ENCODE data around the gene ACSF3.

The ACSF3 gene

DNA sequence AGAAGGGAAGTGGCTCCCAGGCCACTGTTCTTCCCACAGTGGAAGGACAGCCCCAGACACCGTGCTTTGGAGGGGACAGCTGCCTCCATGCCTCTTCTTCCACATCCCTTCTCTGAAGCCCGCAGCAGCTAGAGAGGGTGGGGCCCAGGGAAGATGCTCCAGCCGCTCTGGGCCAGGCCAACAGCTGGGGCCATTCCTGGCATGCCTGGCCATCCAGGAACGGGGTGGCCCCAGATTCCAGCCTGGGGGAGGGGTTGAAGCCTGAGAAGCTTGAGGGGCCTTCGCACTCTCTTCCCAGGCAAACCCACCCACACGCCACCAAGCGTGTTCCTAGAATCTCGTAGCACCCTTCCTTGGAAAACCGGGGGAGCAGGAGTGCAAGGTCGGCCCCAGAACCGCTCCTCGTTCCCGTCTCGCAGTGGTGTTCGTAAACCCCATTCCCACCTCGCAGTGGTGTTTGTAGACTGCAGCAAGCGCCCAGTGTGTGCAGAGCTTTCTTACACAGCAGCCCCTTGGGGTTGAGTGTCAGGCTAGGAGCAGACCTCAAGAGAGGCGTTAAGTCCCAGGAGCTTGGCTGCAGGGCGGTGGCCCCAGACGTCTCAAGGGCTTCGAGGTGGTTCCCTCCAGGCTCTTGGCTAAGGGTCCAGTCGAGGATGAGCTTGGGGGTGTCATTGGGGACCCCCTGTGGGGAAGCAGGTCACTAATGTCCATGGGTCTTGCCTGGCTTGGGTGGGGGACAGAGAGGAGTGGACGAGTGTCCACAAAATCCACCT lies 80.6 kb downstream of the ACSF3 start:
- Histone ChIP-seq H3K4me3 (no peak overlapping the region), H3K9me3 (ENCODE audit: low read depth, low read length) (no peaks in the 10 kb centered on the region)

DNA sequence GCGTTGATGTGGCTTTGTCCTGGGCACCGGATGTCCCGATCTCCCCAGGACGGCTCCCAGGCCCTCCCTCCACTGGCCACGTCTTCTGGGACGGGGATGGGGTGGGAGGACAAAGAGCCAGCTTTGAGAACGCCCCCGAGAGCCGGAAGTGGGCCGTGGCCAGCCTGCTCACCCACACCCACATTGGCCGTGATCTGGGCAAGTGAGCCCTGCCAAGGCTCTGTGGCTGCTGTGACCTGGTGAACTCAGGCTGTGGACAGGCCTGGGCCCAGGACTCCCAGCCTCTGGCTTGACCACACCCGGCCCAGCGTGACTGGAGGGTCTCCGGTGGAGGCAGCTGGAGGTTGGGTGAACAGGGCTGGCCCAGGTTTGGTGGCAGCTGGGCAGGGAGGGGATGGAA lies 81.2 kb downstream of the ACSF3 start:
- Histone ChIP-seq H3K9ac (ENCODE audit: insufficient read length) (no peak overlapping the region), H3K36me3 (ENCODE audit: insufficient read depth, low read length) (no peaks in the 10 kb centered on the region), H3K9me3 (ENCODE audit: low read depth, low read length) (no peaks in the 10 kb centered on the region), H3K27ac (no peak overlapping the region), H3K4me3 (no peak overlapping the region)
- DNase-seq (ENCODE audit: low read depth, low spot score), result no peak
- no peak for TF ChIP-seq FOXP2 (optimal IDR thresholded peaks at IDR 0.05; ENCODE audit: control extremely low read depth, extremely low read length, insufficient read depth)
- no peak for TF ChIP-seq EZH2 (IDR thresholded peaks at IDR 0.05)
- no peak for TF ChIP-seq POLR2AphosphoS5 (IDR thresholded peaks at IDR 0.05; ENCODE audit: borderline replicate concordance, low read depth, low read length)

More for the DNA sequence above, 80.6 kb downstream of the ACSF3 start:
- no peak for DNase-seq (ENCODE audit: low read depth, low spot score)
- Histone ChIP-seq H3K27ac (no peak overlapping the region), H3K36me3 (ENCODE audit: insufficient read depth, low read length) (no peaks in the 10 kb centered on the region), H3K9ac (ENCODE audit: insufficient read length) (no peak overlapping the region)
- TF ChIP-seq EZH2 (IDR thresholded peaks at IDR 0.05) (no peak), FOXP2 (optimal IDR thresholded peaks at IDR 0.05; ENCODE audit: control extremely low read depth, extremely low read length, insufficient read depth) (no peak), POLR2AphosphoS5 (IDR thresholded peaks at IDR 0.05; ENCODE audit: borderline replicate concordance, low read depth, low read length) (no peak)

DNA sequence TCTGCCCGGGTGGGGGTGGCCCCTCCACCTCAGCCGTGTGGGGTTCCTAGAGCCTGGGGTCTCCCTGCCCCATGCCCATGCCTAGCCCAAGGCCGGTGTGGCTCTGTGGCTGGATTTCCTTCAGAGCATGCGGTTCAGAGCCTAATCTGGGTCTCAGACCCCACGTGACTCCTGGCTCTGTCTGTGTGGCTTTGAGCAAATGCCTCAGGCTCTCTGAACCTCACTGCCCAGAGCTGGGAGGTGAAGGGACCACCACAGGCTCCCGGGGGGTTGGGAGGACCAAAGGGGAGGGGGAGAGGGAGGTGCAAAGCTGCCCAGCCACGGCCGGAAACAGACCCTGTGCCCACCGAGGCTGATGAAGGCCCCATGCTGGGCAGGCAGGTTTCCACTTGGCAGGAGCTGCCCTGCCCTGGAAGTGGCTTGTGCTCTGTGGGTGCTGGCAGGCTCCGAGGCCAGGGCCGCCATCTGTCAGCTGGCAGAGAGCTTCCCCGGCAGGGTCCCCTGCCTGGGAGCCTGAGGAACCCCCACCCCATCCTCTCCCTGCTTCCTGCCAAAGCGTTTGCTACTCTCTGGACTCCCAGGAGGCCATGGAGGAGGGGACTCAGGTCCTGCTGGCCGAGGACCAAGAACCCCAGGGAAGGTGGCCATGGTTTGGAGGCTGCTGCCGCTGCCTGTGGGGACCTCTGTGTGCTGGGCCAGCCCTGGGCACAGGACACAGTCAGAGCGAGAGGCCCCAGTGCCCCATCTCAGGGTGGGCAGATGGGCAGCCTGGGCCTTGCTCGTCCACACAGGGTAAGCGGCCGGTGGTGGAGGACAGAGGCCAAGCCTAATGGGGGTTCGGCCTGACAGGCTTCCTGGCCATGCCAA lies 81.9 kb downstream of the ACSF3 start:
- TF ChIP-seq POLR2AphosphoS5 (IDR thresholded peaks at IDR 0.05; ENCODE audit: borderline replicate concordance, low read depth, low read length) (no peak), FOXP2 (optimal IDR thresholded peaks at IDR 0.05; ENCODE audit: control extremely low read depth, extremely low read length, insufficient read depth) (no peak), EZH2 (IDR thresholded peaks at IDR 0.05) (no peak)
- no peaks in the 10 kb centered on the region for H3K9me3 ChIP-seq (ENCODE audit: low read depth, low read length)
- no peak overlapping the region for H3K4me3 ChIP-seq
- H3K27ac ChIP-seq, result no peak overlapping the region
- H3K36me3 ChIP-seq (ENCODE audit: insufficient read depth, low read length), result no peaks in the 10 kb centered on the region
- no peak overlapping the region for H3K9ac ChIP-seq (ENCODE audit: insufficient read length)
- DNase-seq (ENCODE audit: low read depth, low spot score), result no peak

DNA sequence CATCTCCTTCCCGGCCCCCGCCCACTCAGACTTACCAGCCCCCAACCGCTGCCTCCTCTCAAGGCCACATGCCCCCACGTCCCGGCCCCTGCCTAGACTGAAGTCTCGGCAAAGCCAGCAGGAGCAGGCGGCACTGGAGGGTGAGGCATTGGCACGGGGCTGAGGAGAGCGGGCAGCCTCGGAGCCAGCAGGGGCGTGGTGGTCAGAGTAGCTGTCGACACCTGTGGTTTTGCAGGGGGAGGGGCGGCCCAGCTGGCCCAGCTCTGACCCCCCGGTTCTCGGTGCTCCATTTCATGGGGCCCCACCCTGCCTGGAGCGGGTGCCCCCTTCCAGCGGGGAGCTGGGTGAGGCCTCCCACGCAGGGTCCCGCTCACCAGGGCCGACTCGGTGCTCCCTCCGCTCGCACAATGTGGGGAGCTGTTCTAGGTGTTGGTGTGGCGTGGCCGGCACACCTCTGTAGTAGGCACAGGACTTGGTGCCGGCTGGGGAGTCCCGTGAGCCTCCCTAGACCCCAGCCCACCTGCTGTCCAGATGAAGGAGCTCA lies 82.6 kb downstream of the ACSF3 start:
- no peak overlapping the region for H3K4me3 ChIP-seq
- no peaks in the 10 kb centered on the region for H3K9me3 ChIP-seq (ENCODE audit: low read depth, low read length)
- TF ChIP-seq EZH2 (IDR thresholded peaks at IDR 0.05) (no peak), FOXP2 (optimal IDR thresholded peaks at IDR 0.05; ENCODE audit: control extremely low read depth, extremely low read length, insufficient read depth) (no peak), POLR2AphosphoS5 (IDR thresholded peaks at IDR 0.05; ENCODE audit: borderline replicate concordance, low read depth, low read length) (no peak)
- no peak overlapping the region for H3K27ac ChIP-seq
- no peak overlapping the region for H3K9ac ChIP-seq (ENCODE audit: insufficient read length)
- no peaks in the 10 kb centered on the region for H3K36me3 ChIP-seq (ENCODE audit: insufficient read depth, low read length)
- no peak for DNase-seq (ENCODE audit: low read depth, low spot score)

DNA sequence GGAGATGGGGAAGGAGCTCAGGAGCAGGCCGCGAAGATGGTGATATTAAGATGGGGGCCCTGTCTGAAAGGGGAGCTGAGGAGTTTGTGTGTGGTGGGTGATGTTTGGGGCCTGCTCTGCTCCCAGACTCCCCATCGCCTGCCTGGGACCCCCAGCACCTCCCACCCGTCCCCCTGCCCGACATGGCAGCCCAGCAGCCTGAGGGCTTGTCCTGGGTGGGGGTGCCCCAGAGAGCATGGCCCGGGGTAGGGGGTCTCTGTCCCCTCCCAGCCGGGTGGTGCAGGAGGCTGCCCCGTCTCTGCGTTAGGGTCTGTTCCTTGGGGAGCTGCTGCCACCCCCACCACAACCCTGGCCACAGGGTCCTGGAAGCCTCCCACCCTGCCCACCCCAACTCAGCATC lies 83.1 kb downstream of the ACSF3 start:
- TF ChIP-seq POLR2AphosphoS5 (IDR thresholded peaks at IDR 0.05; ENCODE audit: borderline replicate concordance, low read depth, low read length) (no peak), FOXP2 (optimal IDR thresholded peaks at IDR 0.05; ENCODE audit: control extremely low read depth, extremely low read length, insufficient read depth) (no peak), EZH2 (IDR thresholded peaks at IDR 0.05) (no peak)
- Histone ChIP-seq H3K9ac (ENCODE audit: insufficient read length) (no peak overlapping the region), H3K36me3 (ENCODE audit: insufficient read depth, low read length) (no peaks in the 10 kb centered on the region), H3K27ac (no peak overlapping the region), H3K4me3 (no peak overlapping the region), H3K9me3 (ENCODE audit: low read depth, low read length) (no peaks in the 10 kb centered on the region)
- no peak for DNase-seq (ENCODE audit: low read depth, low spot score)

DNA sequence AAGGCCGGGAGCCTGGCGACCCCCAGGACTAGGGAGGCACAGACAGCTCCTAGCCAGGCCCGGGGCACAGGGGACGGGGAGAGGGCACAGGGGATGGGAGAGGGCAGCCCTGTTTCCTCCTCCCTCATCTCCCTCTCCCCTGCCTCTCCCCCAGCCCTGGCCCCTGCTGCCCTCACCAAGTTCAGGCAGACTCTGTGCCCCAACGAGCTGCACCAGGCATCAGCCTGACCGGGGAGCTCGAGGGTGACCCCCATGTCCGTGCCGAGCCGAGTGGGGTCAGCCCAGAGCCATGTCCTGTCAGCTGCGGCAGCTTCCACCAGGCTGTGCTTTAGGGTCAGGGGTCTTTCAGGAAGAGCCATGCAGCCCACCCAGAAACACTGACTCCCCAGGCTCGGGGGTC lies 83.8 kb downstream of the ACSF3 start:
- Histone ChIP-seq H3K36me3 (ENCODE audit: insufficient read depth, low read length) (no peaks in the 10 kb centered on the region), H3K9me3 (ENCODE audit: low read depth, low read length) (no peaks in the 10 kb centered on the region), H3K27ac (no peak overlapping the region)

DNA sequence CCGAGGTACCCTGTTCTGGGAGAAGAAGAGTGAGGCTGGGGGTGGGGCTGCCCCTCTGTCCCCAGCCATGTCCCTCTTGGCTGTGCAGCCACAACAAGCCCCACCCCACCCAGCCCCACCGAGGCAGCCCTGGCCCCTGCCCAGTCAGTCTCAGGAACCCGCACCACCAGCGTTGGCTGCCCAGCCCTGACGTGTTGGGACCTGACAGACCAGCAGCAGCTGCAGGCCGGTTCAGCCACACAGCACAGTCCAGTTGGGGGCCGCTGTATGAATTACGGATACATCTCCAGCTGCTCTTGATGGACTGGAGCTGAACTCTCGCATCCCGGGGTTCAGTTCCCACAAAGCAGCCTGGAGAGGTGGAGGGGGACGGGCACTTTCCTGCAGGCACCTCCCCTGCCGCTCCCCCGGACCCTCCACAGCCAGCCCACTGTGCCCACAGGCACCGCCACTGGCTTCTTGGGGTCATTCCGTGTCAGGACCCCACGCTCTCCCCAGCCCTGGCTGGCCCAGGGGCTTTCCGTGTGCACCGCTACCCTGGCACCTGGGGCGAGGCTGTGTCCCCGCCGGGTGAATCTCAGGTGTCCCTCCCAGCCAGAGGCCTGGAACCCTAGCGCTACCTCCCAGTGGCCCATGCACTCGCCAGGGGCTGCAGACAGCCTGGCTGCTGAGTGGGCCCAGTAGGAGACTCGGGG lies 84.9 kb downstream of the ACSF3 start:
- H3K9ac ChIP-seq (ENCODE audit: insufficient read length), result no peak overlapping the region
- TF ChIP-seq EZH2 (IDR thresholded peaks at IDR 0.05) (no peak), POLR2AphosphoS5 (IDR thresholded peaks at IDR 0.05; ENCODE audit: borderline replicate concordance, low read depth, low read length) (no peak), FOXP2 (optimal IDR thresholded peaks at IDR 0.05; ENCODE audit: control extremely low read depth, extremely low read length, insufficient read depth) (no peak)
- no peaks in the 10 kb centered on the region for H3K36me3 ChIP-seq (ENCODE audit: insufficient read depth, low read length)
- no peaks in the 10 kb centered on the region for H3K9me3 ChIP-seq (ENCODE audit: low read depth, low read length)
- DNase-seq (ENCODE audit: low read depth, low spot score), result no peak
- no peak overlapping the region for H3K27ac ChIP-seq
- no peak overlapping the region for H3K4me3 ChIP-seq

More for the DNA sequence above, 83.8 kb downstream of the ACSF3 start:
- TF ChIP-seq EZH2 (IDR thresholded peaks at IDR 0.05) (no peak), POLR2AphosphoS5 (IDR thresholded peaks at IDR 0.05; ENCODE audit: borderline replicate concordance, low read depth, low read length) (no peak), FOXP2 (optimal IDR thresholded peaks at IDR 0.05; ENCODE audit: control extremely low read depth, extremely low read length, insufficient read depth) (no peak)
- no peak overlapping the region for H3K9ac ChIP-seq (ENCODE audit: insufficient read length)
- no peak for DNase-seq (ENCODE audit: low read depth, low spot score)
- H3K4me3 ChIP-seq, result no peak overlapping the region

DNA sequence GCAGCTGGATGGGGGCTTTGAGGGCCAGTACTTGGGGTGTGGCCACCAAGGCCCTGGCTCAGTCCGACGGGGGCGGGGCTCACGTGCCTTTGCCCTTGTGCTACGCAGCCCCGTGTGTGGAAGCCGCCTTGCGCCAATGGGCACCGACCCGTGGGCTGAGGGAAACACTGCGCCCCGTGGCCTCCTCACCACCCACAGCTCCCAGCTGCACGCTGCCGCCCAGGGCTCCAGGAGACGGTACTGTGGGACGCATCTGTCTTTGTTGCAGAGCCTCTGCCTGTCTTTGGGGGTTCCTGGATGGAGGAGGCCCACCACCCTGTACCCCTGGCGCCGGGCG lies 85.5 kb downstream of the ACSF3 start:
- H3K27ac ChIP-seq, result no peak overlapping the region
- no peaks in the 10 kb centered on the region for H3K36me3 ChIP-seq (ENCODE audit: insufficient read depth, low read length)
- H3K9me3 ChIP-seq (ENCODE audit: low read depth, low read length), result no peaks in the 10 kb centered on the region
- H3K9ac ChIP-seq (ENCODE audit: insufficient read length), result no peak overlapping the region
- no peak for DNase-seq (ENCODE audit: low read depth, low spot score)
- no peak overlapping the region for H3K4me3 ChIP-seq
- TF ChIP-seq FOXP2 (optimal IDR thresholded peaks at IDR 0.05; ENCODE audit: control extremely low read depth, extremely low read length, insufficient read depth) (no peak), POLR2AphosphoS5 (IDR thresholded peaks at IDR 0.05; ENCODE audit: borderline replicate concordance, low read depth, low read length) (no peak), EZH2 (IDR thresholded peaks at IDR 0.05) (no peak)

Measured in SK-N-MC (cell line).